Measurements from ENCODE around the gene LAMA2.

LAMA2 gene

GRCh38 chr6:128963561-128963960 lies 80.6 kb downstream of the LAMA2 start:
- no peak for TF ChIP-seq MYC (IDR thresholded peaks at IDR 0.05; ENCODE audit: low read depth, low read length)
- TF ChIP-seq POLR2A (IDR thresholded peaks at IDR 0.05; ENCODE audit: extremely low read depth, insufficient read length): no peak
- no peak for TF ChIP-seq MAX (IDR thresholded peaks at IDR 0.05; ENCODE audit: low read depth, low read length)
- no peak for TF ChIP-seq CTCF (IDR thresholded peaks at IDR 0.05; ENCODE audit: low read depth, low read length)
- no peak overlapping the region for H3K4me3 ChIP-seq (ENCODE audit: low read depth, low read length)
- DNase-seq (ENCODE audit: low read depth): no peak

- DNase-seq (ENCODE audit: low read depth): no peak
- H3K4me3 ChIP-seq (ENCODE audit: low read depth, low read length): no peak overlapping the region
- TF ChIP-seq MYC (IDR thresholded peaks at IDR 0.05; ENCODE audit: low read depth, low read length) (no peak), CTCF (IDR thresholded peaks at IDR 0.05; ENCODE audit: low read depth, low read length) (no peak), POLR2A (IDR thresholded peaks at IDR 0.05; ENCODE audit: extremely low read depth, insufficient read length) (no peak), MAX (IDR thresholded peaks at IDR 0.05; ENCODE audit: low read depth, low read length) (no peak)
These were observed 81.4 kb downstream of the LAMA2 start for GRCh38 chr6:128964233-128964755.

- TF ChIP-seq POLR2A (IDR thresholded peaks at IDR 0.05; ENCODE audit: extremely low read depth, insufficient read length) (no peak), CTCF (IDR thresholded peaks at IDR 0.05; ENCODE audit: low read depth, low read length) (no peak), MYC (IDR thresholded peaks at IDR 0.05; ENCODE audit: low read depth, low read length) (no peak), MAX (IDR thresholded peaks at IDR 0.05; ENCODE audit: low read depth, low read length) (no peak)
- no peak for DNase-seq (ENCODE audit: low read depth)
- no peak overlapping the region for H3K4me3 ChIP-seq (ENCODE audit: low read depth, low read length)
These were observed 81.8 kb downstream of the LAMA2 start for GRCh38 chr6:128964771-128965170.

- TF ChIP-seq CTCF (IDR thresholded peaks at IDR 0.05; ENCODE audit: low read depth, low read length): no peak
- TF ChIP-seq POLR2A (IDR thresholded peaks at IDR 0.05; ENCODE audit: extremely low read depth, insufficient read length): no peak
- TF ChIP-seq MAX (IDR thresholded peaks at IDR 0.05; ENCODE audit: low read depth, low read length): no peak
- no peak for TF ChIP-seq MYC (IDR thresholded peaks at IDR 0.05; ENCODE audit: low read depth, low read length)
- H3K4me3 ChIP-seq (ENCODE audit: low read depth, low read length): no peak overlapping the region
- no peak for DNase-seq (ENCODE audit: low read depth)
These were observed 84.0 kb downstream of the LAMA2 start for GRCh38 chr6:128966934-128967333.

- no peak overlapping the region for H3K4me3 ChIP-seq (ENCODE audit: low read depth, low read length)
These were observed 96.1 kb downstream of the LAMA2 start for GRCh38 chr6:128979071-128979470.

More at GRCh38 chr6:128979071-128979470, 96.1 kb downstream of the LAMA2 start:
- no peak for DNase-seq (ENCODE audit: low read depth)
- TF ChIP-seq MYC (IDR thresholded peaks at IDR 0.05; ENCODE audit: low read depth, low read length) (no peak), POLR2A (IDR thresholded peaks at IDR 0.05; ENCODE audit: extremely low read depth, insufficient read length) (no peak), CTCF (IDR thresholded peaks at IDR 0.05; ENCODE audit: low read depth, low read length) (no peak), MAX (IDR thresholded peaks at IDR 0.05; ENCODE audit: low read depth, low read length) (no peak)

Data from NB4 (cell line).